H9 (cell line): Measurements from ENCODE around the gene CPNE5. TPM values are rescaled to one million over a fixed set of nuclear protein-coding genes. Genes with fewer than 3 reads are reported as not detected.

ENCODE experiments used
- DNase-seq: peaks from one replicate; pipeline ENCODE4 v3.0.0-alpha.2; 2017
- H2AFZ ChIP-seq: one replicate; pipeline ENCODE4 v1.6.1; 2013; ENCODE audit warnings: mild to moderate bottlenecking, low read length, control low read depth, moderate library complexity
- H2AK5ac ChIP-seq: 2 replicates; pipeline ENCODE4 v1.6.1; 2013; ENCODE audit warnings: low read length, control low read depth, mixed read lengths; ENCODE audit not compliant: insufficient read length
- H2BK120ac ChIP-seq: one replicate; pipeline ENCODE4 v1.6.1; 2013; ENCODE audit warnings: low read depth, mild to moderate bottlenecking, low read length, control low read depth, inconsistent platforms; ENCODE audit not compliant: poor library complexity, severe bottlenecking
- H2BK12ac ChIP-seq: 2 replicates; pipeline ENCODE4 v1.6.1; 2013; ENCODE audit warnings: low read length, control low read depth, mixed read lengths, low read depth; ENCODE audit not compliant: insufficient read length
- H2BK15ac ChIP-seq: 2 replicates; pipeline ENCODE4 v1.6.1; 2013; ENCODE audit warnings: low read depth, low read length, control low read depth
- H2BK20ac ChIP-seq: one replicate; pipeline ENCODE4 v1.6.1; 2013; ENCODE audit warnings: low read depth, mild to moderate bottlenecking, low read length, control low read depth, inconsistent platforms; ENCODE audit not compliant: poor library complexity, severe bottlenecking
- H2BK5ac ChIP-seq: 2 replicates; pipeline ENCODE4 v1.6.1; 2013; ENCODE audit warnings: low read length, control low read depth, mixed read lengths; ENCODE audit not compliant: insufficient read length
- H3K14ac ChIP-seq: 2 replicates; pipeline ENCODE4 v1.6.1; 2013; ENCODE audit warnings: low read length, control low read depth; ENCODE audit not compliant: insufficient read depth
- H3K18ac ChIP-seq: 2 replicates; pipeline ENCODE4 v1.6.1; 2013; ENCODE audit warnings: low read depth, mild to moderate bottlenecking, mixed read lengths, low read length, control low read depth; ENCODE audit not compliant: insufficient read length
- H3K23ac ChIP-seq: 2 replicates; pipeline ENCODE4 v1.6.1; 2013; ENCODE audit warnings: low read length, control low read depth, mixed read lengths, low read depth; ENCODE audit not compliant: insufficient read length
- H3K23me2 ChIP-seq: 2 replicates; pipeline ENCODE4 v1.6.1; 2013; ENCODE audit warnings: low read depth, mild to moderate bottlenecking, mixed read lengths, low read length, control low read depth; ENCODE audit not compliant: insufficient read length, poor library complexity, severe bottlenecking
- H3K27ac ChIP-seq: 2 replicates; pipeline ENCODE4 v1.5.1; 2013; ENCODE audit warnings: low read length, control low read depth, mixed read lengths, low read depth; ENCODE audit not compliant: insufficient read length
- H3K27me3 ChIP-seq: 2 replicates; pipeline ENCODE4 v1.6.1; 2013; ENCODE audit warnings: low read length, control low read depth, inconsistent platforms; ENCODE audit not compliant: insufficient read depth
- H3K4ac ChIP-seq: 2 replicates; pipeline ENCODE4 v1.6.1; 2013; ENCODE audit warnings: low read depth, mild to moderate bottlenecking, control low read depth, inconsistent platforms, low read length, moderate library complexity
- H3K4me1 ChIP-seq: 2 replicates; pipeline ENCODE4 v1.6.1; 2013; ENCODE audit warnings: low read length, control low read depth, inconsistent platforms; ENCODE audit not compliant: insufficient read depth
- H3K4me2 ChIP-seq: 2 replicates; pipeline ENCODE4 v1.6.1; 2013; ENCODE audit warnings: low read length, control low read depth, mixed read lengths; ENCODE audit not compliant: insufficient read length, insufficient read depth
- H3K56ac ChIP-seq: 2 replicates; pipeline ENCODE4 v1.6.1; 2013; ENCODE audit warnings: low read depth, mild to moderate bottlenecking, mixed read lengths, low read length, control low read depth; ENCODE audit not compliant: insufficient read length
- H3K79me1 ChIP-seq: 2 replicates; pipeline ENCODE4 v1.6.1; 2013; ENCODE audit warnings: low read depth, mild to moderate bottlenecking, moderate library complexity, low read length, control low read depth, inconsistent platforms; ENCODE audit not compliant: insufficient read depth, poor library complexity, severe bottlenecking
- H3K79me2 ChIP-seq: 2 replicates; pipeline ENCODE4 v1.6.1; 2013; ENCODE audit warnings: low read length, control low read depth, inconsistent platforms; ENCODE audit not compliant: insufficient read depth
- H3K9ac ChIP-seq: 2 replicates; pipeline ENCODE4 v1.6.1; 2013; ENCODE audit warnings: low read length, control low read depth, mixed read lengths; ENCODE audit not compliant: insufficient read length; ENCODE audit errors: extremely low read depth
- H3K9me3 ChIP-seq: one replicate; pipeline ENCODE4 v1.6.1; 2013; ENCODE audit warnings: low read depth, low read length, inconsistent platforms; ENCODE audit not compliant: control insufficient read depth
- H3T11ph ChIP-seq: one replicate; pipeline ENCODE4 v1.6.1; 2013; ENCODE audit warnings: mild to moderate bottlenecking, low read length, control low read depth, inconsistent platforms
- H4K20me1 ChIP-seq: one replicate; pipeline ENCODE4 v1.6.1; 2013; ENCODE audit not compliant: control insufficient read depth, insufficient read length, insufficient read depth
- H4K5ac ChIP-seq: 2 replicates; pipeline ENCODE4 v1.6.1; 2013; ENCODE audit warnings: low read depth, mild to moderate bottlenecking, mixed read lengths, low read length, control low read depth; ENCODE audit not compliant: insufficient read length
- H4K8ac ChIP-seq: replicated peaks from 2 replicates; pipeline ENCODE4 v1.6.1; 2013; ENCODE audit warnings: low read length, control low read depth, mixed read lengths, low read depth; ENCODE audit not compliant: insufficient read length
- H4K91ac ChIP-seq: 2 replicates; pipeline ENCODE4 v1.6.1; 2013; ENCODE audit warnings: low read depth, mild to moderate bottlenecking, moderate library complexity, mixed read lengths, low read length, control low read depth; ENCODE audit not compliant: insufficient read length
- H3K27ac Mint-ChIP-seq, 3 experiments: 2 replicates in 2 of 3; 3 replicates in 1 of 3; pipeline ENCODE4 v1.8.0; 2020 to 2021; ENCODE audit warnings: mixed read lengths in 3 of 3, mild to moderate bottlenecking in 1 of 3, moderate library complexity in 1 of 3
- H3K27me3 Mint-ChIP-seq: 2 replicates; pipeline ENCODE4 v1.8.0; 2021; ENCODE audit warnings: low read depth, mild to moderate bottlenecking, moderate library complexity, mixed read lengths
- H3K36me3 Mint-ChIP-seq, 3 experiments: 2 replicates in 2 of 3; 3 replicates in 1 of 3; pipeline ENCODE4 v1.8.0; 2020 to 2021; ENCODE audit warnings: low read depth in 3 of 3, mixed read lengths in 3 of 3; ENCODE audit not compliant: insufficient read depth in 1 of 3
- H3K4me1 Mint-ChIP-seq, 2 experiments: 2 replicates each; pipeline ENCODE4 v1.8.0; 2020; ENCODE audit warnings: mixed read lengths in 2 of 2
- H3K4me3 Mint-ChIP-seq, 2 experiments: 2 replicates in 1 of 2; 3 replicates in 1 of 2; pipeline ENCODE4 v1.8.0; 2020 to 2021; ENCODE audit warnings: mild to moderate bottlenecking in 2 of 2, mixed read lengths in 2 of 2, moderate library complexity in 1 of 2
- H3K9me3 Mint-ChIP-seq, 2 experiments: 2 replicates in 1 of 2; 3 replicates in 1 of 2; pipeline ENCODE4 v1.8.0; 2020; ENCODE audit warnings: mild to moderate bottlenecking in 2 of 2, mixed read lengths in 2 of 2, moderate library complexity in 1 of 2
- WGBS: extraction: QIAGEN DNeasy Blood & Tissue Kit; methylation state at CpG from one replicate; pipeline ENCODE4 v1.1.7; 2013; ENCODE audit warnings: missing lambda C conversion rate, low lambda C conversion rate, mixed read lengths; ENCODE audit not compliant: insufficient read length; ENCODE audit errors: extremely low coverage; 5-methylcytosine and 5-hydroxymethylcytosine counted together
- total RNA-seq: library from RNA; stranded (reverse); gene quantifications from 2 replicates; pipeline ENCODE4 v1.2.1, GENCODE V29; 2021
- TF ChIP-seq, protein P1 (sequence below): fragments of 200-600 bp; sonication (generic); conservative IDR thresholded peaks from 3 replicates; pipeline ENCODE4 v1.8.0; 2021; ENCODE audit warnings: antibody characterized with exemption, mild to moderate bottlenecking

CPNE5 gene
- total RNA-seq, 1 experiment from 2014 or later, result 0.52 TPM

DNA sequence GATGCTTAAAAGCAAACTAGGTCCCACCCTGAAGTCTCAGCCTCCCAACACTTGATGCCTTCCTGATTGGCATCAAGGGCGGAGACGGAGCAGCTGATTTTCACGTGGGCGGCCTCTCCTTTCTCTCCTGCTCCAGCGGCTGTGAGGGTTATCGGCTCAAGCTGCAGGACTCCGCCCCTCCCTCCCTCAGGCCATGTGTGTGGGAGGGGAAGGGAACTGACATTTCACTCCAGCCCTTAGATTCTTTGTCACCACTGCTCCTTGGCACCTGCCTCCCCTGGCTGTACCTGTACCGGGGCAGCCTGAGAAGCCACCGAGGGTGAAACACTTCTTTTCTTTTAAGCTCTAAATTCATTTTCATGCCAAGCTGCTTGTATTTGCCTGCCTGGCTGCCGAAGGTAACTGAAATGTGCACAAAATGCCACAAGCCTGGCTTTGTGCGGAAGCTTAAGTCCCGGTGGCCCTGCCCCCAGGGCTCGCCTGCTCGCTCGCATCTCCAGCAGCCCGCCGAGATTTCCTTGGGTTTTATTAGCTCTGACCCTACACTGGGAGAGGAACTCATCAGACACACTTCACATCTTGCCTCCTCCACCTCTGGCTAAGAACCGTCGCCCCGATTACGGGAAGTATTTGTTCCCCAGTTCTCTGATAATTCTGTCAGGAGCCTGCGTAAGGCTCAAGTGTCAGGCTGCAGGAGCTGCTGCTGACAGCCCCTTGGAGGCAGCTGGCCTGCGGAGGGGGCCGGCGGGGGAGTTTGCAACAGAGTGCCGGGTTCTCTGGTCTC, 9.6 kb upstream of the CPNE5 start:
- Histone ChIP-seq H3K79me2 (no peaks in the 10 kb centered on the region), H3K23me2 (peaks cover 4% of the 10 kb centered on the region), H3K9ac (no peak overlapping the region), H4K8ac (no peak overlapping the region), H3K18ac (no peak overlapping the region), H4K5ac (no peak overlapping the region), H3K4me2 (peak overlapping the region; percentile 48), H4K91ac (no peak overlapping the region), H2BK15ac (no peak overlapping the region), H3K27ac (no peak overlapping the region), H2BK5ac (no peak overlapping the region), H2AFZ (no peak overlapping the region), H2BK120ac (no peak overlapping the region), H3T11ph (no peak overlapping the region), H3K79me1 (no peaks in the 10 kb centered on the region), H3K14ac (no peak overlapping the region), H3K27me3 (no peaks in the 10 kb centered on the region), H2BK12ac (no peak overlapping the region), H2AK5ac (no peak overlapping the region), H4K20me1 (no peaks in the 10 kb centered on the region), H3K23ac (no peak overlapping the region), H3K9me3 (no peaks in the 10 kb centered on the region), H3K56ac (no peak overlapping the region), H2BK20ac (no peak overlapping the region), H3K4ac (no peak overlapping the region), H3K4me1 (no peaks in the 10 kb centered on the region; the same call in 1 of the 2 replicates)
- Mint-ChIP-seq H3K27ac (no peak overlapping the region), H3K36me3 (peaks cover 3 to 15% (median 8%) of the 10 kb centered on the region in 3 experiments; a peak in 5 of 7 replicates), H3K9me3 (no peaks in the 10 kb centered on the region), H3K4me3 (peak overlapping the region; percentile 43 to 71), H3K27me3 (peaks cover 7% of the 10 kb centered on the region), H3K4me1 (peaks cover 28 to 36% of the 10 kb centered on the region in 2 experiments)
- no CpG with 5 or more reads among the region's 26 CpGs for WGBS
- TF ChIP-seq, protein P1, sequence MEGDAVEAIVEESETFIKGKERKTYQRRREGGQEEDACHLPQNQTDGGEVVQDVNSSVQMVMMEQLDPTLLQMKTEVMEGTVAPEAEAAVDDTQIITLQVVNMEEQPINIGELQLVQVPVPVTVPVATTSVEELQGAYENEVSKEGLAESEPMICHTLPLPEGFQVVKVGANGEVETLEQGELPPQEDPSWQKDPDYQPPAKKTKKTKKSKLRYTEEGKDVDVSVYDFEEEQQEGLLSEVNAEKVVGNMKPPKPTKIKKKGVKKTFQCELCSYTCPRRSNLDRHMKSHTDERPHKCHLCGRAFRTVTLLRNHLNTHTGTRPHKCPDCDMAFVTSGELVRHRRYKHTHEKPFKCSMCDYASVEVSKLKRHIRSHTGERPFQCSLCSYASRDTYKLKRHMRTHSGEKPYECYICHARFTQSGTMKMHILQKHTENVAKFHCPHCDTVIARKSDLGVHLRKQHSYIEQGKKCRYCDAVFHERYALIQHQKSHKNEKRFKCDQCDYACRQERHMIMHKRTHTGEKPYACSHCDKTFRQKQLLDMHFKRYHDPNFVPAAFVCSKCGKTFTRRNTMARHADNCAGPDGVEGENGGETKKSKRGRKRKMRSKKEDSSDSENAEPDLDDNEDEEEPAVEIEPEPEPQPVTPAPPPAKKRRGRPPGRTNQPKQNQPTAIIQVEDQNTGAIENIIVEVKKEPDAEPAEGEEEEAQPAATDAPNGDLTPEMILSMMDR, result no peak
- DNase-seq, result peak; percentile 84
